GM19452 (cell line): Measurements from ENCODE around the gene MZF1.
A peak's percentile ranks its signal among the peaks of the same experiment; 100 is the strongest.
"Not testable (repeated sequence)": the region's sequence is repeated elsewhere in the genome, so short reads cannot be mapped to it uniquely, and the experiment has no call there.

Source experiments
- ATAC-seq: cut with Tn5 transposase; IDR thresholded peaks from one replicate; pipeline ENCODE4 v1.9.1; 2021; ENCODE audit not compliant: unreplicated experiment

Gene MZF1

DNA sequence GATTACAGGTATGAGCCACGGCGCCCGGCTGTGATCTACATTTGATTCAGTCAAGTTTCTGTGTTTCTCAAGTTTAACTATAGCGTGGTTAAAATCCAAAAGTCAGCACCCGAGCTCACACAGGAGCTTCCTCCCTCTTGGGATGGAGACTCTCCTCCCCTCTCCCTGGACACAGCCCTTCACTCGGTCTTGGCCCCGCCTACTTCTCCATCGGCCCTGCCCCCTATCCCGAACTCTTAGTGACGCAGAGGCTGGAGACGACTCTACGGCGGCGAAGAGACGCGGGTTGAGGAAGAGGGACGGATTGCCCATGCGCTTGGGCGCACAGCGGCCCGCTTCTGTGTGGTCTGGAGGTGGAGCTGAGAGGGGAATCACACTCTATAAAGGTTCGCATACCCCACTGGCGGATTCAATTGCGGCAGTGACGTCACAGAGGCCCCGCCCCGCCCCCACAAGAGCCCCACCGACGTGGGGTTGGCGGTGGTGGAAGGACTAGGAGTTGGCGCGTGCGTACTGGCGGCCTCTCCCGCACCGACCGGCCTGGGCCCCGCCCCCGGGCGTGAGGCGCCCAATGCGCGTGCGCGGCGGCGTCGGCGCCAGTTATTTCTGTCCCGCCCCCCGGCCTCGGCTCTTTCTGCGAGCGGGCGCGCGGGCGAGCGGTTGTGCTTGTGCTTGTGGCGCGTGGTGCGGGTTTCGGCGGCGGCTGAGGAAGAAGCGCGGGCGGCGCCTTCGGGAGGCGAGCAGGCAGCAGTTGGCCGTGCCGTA lies 29.1 kb downstream of the MZF1 start, which contains the start of gene TRIM28:
TRIM28 (plus strand) TSS at position 239 of the 765 bp plus-strand sequence. CDS start 694 bp downstream, outside the sequence.
- peak; percentile 75 for ATAC-seq

DNA sequence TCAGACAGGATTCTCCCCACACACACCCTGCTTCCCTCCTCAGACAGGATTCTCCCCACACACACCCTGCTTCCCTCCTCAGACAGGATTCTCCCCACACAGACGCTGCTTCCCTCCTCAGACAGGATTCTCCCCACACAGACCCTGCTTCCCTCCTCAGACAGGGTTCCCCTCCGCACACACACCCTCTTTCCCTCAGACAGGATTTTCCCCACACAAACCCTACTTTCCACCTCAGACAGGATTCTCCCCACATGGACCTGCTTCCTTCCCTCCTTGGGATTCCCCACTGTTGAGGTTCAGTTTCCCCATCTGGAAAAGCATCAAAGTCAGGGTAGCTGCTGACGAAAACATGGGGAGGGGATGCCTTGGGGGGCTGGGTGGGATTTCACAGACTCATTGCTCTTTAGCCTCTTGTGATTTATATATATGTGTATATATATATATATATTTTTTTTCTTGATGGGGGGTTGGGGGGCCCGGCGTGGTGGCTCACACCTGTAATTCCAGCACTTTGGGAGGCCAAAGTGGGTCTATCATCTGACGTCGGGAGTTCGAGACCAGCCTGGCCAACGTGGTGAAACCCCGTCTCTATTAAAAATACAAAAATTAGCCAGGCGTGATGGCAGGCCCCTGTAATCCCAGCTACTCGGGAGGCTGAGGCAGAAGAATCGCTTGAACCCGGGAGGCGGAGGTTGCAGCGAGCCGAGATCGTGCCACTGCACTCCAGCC lies 30.3 kb downstream of the MZF1 start:
- ATAC-seq, result not testable (repeated sequence)

DNA sequence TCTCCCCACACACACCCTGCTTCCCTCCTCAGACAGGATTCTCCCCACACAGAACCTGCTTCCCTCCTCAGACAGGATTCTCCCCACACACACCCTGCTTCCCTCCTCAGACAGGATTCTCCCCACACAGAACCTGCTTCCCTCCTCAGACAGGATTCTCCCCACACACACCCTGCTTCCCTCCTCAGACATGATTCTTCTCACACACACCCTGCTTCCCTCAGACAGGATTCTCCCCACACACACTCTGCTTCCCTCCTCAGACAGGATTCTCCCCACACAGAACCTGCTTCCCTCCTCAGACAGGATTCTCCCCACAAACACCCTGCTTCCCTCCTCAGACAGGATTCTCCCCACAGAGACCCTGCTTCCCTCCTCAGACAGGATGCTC lies 34.0 kb downstream of the MZF1 start:
- ATAC-seq, result not testable (repeated sequence)

DNA sequence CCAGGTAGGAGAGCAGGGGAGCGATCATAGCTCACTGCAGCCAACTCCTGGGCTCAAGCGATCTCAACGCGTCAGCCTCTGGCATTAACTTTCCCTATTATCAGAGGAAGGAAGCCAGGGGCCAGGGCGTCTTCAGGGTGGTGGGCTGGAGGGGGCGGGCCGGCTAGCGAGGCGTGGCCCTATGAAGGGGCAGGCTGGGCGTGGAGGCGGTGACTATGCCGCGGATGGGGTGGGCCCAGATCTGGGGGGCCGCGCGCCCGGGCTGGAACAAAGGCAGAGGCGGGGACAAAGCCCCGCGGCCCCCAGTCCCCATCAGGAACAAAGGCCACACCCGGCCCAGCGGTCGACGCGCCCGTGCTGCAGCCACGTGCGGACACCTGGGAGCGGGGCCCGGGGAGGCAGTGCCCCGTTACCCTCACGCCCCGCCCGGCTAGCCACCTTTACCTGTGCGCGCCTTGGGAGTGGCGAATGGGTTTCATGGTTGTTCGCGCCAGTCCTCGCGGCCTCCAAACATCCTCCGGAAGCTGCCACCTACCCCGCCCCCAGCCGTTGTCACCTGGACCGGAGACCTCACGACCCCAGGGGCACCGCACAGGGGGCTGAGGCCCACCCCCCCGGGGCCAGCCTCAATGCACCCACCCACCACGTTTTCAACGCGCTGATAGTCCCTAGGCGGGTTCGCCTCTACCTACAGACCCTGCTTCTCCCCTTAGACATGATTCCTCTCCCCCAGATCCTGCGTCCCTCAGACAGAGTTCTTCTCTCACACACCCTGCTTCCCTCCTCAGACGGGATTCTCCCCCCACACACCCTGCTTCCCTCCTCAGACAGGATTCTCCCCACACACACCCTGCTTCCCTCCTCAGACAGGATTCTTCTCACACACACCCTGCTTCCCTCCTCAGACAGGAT lies 34.6 kb downstream of the MZF1 start:
- no peak for ATAC-seq

DNA sequence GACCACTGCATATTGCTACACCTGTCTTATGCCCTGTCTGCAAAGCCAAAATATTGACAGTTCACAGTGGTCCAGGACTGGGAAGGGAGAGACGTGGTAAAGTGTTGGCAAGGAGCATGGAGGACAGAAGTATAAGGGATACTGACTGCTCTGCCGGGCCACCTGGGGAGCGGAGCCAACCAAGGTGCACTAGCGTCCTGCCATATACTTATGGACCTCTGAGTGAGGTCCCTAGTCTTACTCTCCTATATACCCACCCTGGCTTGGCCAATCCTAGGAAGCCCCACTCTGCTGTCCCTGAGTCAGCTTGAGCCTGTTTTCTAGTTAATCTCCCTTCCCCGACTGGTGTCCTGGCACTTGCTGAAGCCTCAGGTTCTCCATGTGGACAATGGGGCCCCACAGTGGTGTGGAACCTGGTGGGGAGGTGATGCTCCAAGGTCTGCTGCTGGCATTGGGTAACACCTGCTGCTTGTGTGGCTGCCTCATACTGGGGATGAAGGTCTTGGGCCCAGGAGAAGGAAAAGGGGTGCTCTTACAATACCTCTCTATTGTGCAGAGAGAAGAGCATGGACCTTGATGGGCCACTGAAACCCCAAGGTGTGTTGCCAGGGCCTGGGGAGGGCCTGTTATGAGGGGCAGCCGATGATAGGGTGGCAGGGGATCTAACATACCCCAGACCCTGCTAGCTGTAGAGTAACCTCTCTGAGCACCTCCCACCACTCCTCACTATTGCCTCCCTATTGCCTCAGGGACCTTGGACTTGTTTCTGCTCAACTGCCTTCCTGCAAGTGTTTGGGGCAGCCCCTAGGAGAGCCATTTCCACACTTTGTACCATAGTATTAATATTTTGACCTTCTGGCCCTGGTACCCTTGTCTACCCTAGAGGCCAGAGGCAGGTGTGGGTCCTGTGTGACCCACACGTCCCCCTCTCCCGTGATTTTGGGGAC lies 36.0 kb downstream of the MZF1 start:
- ATAC-seq, result no peak

DNA sequence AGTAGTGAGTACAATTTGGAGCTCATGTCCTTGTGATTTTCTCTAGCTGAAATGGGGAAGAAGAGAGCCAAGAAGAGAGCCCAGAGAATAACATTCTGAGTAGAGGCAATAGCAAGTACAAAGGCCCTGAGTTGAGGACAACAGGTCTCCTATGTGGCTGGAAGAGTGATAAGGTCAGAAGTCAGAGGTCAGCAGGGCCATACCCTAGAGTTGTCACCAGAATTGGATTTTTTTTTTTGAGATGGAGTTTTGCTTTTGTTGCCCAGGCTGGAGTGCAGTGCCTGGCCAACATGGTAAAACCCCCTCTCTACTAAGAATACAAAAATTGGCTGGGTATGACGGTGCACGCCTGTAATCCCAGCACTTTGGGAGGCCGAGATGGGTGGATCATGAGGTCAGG lies 37.3 kb downstream of the MZF1 start:
- ATAC-seq, result no peak

DNA sequence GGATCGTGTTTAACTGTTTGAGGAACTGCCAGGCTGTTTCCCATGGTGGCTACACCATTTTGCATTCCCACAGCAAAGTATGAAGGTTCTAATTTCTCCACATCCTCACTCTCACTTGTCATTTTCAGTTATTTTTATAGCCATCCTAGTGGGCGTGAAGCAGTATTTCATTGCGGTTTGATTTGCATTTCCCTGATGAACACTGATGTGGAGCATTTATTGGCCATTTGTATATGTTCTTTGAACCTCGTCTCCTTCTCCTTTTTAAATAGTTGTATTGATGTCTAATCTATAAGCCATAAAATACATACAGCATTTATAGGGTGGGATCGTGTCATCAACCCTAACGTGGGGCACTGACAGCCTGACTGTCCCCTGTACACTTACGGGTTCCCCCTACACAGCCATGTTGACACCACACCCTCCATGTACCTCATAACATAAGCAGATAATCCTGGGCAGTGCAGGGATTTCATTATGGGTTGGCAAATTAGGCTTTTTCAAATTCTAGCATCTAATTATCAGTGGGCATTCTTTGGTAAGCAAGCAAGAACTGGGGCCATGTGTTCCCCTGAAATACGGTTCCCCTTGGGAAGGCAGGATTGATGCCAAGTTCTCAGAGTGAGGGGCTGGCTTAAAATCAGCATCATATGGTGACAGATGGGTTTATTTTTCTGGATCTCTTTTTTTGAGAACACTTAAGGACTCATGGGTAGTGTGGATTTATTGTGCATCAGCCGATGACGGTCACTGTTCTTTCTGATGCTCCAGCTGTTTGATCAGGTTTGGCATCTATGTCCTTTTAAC lies 41.9 kb downstream of the MZF1 start:
- no peak for ATAC-seq

DNA sequence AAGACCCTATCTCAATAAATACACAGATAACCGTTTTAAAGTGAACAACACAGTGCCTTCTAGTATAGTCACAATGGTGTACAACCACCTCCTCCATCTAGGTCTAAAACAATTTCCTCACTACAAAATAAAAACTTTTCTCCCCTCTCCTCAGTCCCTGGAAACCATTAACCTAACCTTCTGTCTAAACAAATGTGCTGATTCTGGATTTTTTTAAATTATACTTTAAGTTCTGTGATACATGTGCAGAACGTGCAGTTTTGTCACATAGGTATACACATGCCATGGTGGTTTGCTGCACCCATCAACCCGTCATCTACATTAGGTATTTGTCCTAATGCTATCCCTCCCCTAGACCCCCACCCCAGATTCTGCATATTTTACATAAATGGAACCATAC lies 43.7 kb downstream of the MZF1 start:
- ATAC-seq, result no peak

DNA sequence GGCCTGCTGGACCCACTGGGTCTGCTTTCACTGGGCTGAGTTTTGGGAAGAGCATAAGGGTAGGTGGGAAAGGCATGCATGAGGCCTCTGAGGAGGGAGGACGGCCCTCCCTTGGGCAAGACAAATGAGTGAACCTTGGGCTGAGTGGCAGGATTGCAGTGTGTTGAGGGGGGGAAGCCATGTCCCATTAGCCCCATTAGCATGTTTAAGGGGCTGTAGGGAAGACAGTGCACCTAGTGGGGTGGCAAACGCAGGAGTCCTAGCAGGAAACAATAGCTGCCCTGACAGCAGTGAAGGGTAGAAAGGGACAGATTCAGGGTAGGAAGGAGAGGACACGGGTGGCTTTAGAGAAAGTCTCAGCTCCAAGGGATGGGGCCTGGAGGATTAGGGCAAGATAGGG lies 50.4 kb downstream of the MZF1 start:
- no peak for ATAC-seq

DNA sequence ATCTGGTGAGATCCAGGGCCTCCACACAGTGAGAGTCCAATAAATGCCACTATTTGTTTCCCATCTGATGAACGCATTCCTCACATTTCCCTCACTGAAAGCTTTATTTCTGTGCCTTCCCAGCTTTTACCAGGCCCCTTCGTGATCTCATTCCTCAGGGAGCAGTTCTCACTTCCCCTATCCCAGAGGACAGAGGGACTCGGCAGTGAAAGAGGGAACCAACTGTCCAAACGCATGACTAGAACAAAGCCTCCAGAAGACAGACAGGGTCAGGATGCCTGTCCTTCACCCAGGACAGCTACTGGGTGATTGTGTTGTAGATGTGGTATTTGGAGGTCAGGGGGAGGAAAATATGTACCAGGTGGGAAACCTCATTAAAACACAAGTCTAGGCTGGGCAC lies 51.5 kb downstream of the MZF1 start:
- ATAC-seq, result no peak

DNA sequence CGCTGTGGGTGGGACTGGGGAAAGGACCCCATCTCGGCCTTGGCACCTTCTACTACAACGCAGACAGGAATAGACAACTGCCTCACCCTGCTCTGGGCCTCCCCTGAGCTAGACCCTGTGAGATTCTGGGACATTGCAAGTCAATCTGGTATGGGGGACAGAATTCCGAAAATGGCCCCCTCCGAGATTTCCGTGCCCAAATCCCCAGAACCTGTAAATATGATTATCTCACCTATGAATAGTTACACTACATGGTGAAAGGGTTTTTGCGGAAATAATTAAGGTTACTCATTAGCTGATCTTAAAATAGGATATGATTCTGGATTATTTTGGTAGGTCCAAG lies 52.9 kb downstream of the MZF1 start:
- ATAC-seq, result no peak

DNA sequence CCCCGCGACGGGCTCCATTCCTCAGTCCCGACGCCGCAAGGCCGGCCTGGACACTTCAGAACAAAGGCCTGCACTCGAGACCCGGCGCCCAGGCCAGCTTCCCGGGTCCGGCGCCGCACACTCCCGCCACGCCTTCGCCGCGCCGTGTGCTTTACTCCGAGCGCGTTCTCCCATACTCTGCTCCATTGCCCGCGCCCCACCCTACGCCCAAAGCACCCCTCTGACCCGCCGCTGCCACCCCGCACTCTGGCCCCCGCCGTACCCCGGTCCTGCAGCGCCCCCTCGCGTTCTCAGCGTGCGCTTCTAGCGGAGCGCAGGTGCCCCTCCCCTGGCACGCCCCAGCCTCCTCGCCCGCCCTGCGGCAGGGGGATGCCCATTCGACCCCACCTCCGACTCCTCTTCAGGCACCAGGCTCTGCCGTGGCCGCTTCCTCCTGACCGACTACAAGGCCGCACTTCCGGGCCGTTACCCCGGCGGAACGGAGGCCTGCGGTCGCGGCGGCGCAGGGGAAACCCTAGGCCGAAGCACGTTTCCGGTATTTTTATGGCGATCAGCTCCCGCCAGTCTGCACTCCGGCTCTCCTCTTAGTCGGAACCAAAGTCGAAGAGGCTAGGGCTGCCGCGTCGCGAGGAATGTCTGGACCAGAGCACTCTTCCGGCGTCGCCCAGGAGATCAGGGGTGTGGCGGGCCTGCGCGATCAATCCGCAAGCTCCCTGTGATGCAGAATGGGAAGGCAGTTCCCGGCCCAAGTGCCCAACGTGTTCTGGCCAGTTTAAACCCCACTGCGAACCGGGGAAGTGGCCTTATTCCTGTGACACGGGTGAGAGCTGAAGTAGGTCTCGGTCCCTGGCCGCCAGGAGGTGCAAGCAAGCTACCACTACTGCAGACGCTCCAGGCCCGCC lies 53.5 kb downstream of the MZF1 start, which contains the start of gene ZBTB45:
ZBTB45 (minus strand) TSS at position 456 of the 902 bp plus-strand sequence. CDS start 2,137 bp downstream, outside the sequence.
- ATAC-seq, result peak; percentile 85

DNA sequence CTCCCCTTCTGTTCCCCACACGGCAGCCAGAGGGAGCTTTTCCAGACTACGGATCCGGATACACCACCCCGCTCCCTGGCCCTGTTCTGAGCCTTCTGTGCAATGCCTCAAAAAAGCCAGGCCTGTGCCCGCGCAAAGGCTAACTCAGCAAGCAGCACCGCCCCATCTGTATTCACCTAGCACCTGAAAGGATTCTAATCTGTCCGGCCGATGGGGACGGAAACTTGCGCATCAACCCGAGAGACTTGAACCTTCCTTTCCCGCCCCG lies 54.1 kb downstream of the MZF1 start:
- ATAC-seq, result no peak

DNA sequence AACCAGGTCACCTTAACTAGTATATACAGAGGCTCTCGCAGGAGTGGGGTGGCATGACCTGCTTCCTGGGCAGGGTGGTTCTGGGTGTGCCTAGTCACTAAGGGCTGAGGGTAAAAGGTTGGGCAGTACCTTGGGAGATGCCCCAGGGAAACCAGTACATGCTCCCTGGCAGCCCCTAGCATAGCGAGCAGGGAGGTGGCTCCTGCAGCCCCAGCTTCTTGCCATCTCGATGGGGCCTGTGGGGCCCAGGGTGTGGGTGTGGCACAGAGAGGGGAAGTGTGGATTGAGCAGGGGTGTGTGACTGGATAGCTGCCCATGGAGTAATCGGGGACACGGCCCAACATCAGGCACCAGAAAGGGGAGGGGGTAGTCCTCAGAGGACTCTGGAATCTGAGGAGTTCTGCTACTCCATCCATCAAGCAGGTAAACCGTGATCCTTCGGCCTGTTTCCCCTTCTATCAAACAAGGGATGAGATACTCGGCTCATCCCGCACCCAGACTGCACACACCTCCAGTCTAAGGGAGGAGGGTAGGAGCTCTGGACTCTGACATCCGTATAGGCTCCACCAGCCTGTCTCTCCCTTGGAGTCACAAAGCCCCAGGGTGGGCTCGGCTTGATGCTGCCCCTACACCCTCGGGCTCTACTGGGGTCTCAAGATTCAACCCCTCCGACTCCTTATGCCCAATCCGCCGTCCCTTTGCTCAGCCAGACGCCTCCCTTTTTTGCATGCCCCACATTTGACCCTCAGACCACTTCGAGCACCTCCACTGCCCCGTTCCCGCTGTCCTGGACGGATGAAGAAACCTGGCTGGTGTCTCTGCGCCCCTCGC lies 54.7 kb downstream of the MZF1 start:
- ATAC-seq, result no peak

DNA sequence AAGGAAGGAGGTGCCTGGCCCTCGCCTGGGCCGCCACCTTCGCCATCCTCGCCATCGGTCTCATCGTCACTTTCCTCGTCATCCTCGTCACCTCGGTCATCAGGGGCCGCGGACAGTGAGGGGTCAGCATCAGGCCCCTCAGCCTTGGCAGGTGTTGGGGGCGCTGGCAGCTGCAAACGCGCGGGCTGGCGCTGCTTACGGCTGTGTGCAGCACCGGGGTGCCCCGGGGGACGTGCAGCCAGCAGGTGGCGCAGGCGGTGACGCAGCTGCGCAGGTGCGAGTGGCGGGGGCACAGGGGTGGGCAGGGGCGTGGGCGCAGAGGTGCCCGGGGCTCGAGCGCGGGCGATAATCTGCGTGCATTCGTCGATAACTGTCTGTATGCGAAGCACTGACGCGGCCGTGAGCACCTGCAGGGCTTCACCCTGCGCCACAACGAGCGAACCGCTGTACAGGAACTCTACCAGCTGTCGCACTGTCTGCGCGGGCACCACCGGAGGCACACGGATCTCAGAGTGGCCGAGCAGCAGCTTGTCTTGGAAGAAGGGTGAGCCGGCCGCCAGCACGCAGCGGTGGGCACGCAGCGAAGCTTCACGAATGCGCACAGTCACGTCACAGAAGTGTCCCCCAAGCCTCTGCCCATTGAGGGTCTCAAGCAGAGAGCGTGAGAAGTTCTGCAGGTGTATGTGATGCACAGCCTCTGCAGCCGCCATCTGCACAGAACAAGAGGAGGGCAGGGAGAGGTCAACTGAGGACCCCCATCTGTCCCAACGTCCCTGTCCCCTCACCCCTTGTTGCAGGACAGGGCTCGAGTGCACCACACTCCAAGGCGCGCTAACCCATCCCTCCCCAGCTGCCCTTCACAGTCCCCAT lies 55.9 kb downstream of the MZF1 start:
- no peak for ATAC-seq

DNA sequence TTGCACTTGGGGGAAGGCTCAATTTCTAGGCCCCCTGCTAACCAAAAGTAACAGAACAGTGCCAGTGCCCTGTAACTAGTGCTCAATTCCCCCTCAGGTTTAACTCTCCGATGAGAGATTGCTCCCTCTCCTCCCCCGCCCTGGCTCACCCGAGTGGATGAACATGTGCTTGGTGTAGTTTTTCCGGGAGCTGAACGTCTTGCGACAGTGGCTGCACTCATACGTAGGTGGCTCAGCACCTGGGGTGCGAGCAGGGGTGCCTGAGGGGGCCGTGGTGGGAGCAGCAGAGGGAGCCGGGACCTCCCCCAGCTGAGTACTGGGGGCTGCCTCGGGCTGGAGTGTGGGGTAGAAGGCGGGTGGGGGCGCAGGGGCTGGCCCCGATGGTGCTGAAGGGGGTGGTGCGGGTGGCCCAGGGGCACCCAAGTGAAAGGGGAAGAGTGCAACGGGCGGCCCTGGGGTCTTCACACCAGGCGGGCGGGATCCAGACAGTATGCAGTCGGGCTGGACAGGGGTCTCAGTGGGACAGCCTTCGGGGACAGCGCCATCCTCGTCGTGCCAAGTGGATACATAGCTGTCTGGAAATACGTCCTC lies 56.8 kb downstream of the MZF1 start:
- ATAC-seq, result no peak
